PC-3 (cell line): ENCODE data around the gene CTRL. TPM values are rescaled to one million over a fixed set of nuclear protein-coding genes. Genes with fewer than 3 reads are reported as not detected.

Source experiments
- ATAC-seq: fragments of 200-7000 bp; cut with Tn5 transposase; 2 replicates; pipeline ENCODE4 v1.9.1; 2020; ENCODE audit warnings: mild to moderate bottlenecking, moderate library complexity
- BruUV-seq: library from RNA; stranded (reverse); fragments of 400-500 nt; replicated peaks from 2 replicates; lab custom pipeline; 2021; lab: Mats Ljungman, UMichigan
- CTCF ChIA-PET: fragments of 300-600 bp; sonication (Branson Sonifier 250); formaldehyde crosslinking; loops from one replicate; lab custom pipeline; 2022; ENCODE audit warnings: antibody characterized with exemption; lab: Charles Lee
- POLR2A ChIA-PET: fragments of 300-600 bp; sonication (Branson Sonifier 250); formaldehyde crosslinking; loops from one replicate; lab custom pipeline; 2022; ENCODE audit warnings: antibody characterized with exemption; ENCODE audit not compliant: unreplicated experiment; lab: Charles Lee
- DNase-seq: peaks from one replicate; pipeline ENCODE4 v3.0.0-alpha.2; 2015
- H2AFZ ChIP-seq: fragments of 300-600 bp; sonication (generic); 2 replicates; pipeline ENCODE4 v1.6.0; 2016; ENCODE audit warnings: antibody characterized with exemption, low read length
- H3F3A ChIP-seq: fragments of 300-600 bp; sonication (generic); one replicate; pipeline ENCODE4 v1.6.0; 2017; ENCODE audit warnings: antibody characterized with exemption, low read length, control low read depth, mild to moderate bottlenecking; ENCODE audit not compliant: unreplicated experiment
- H3K27ac ChIP-seq: fragments of 300-600 bp; sonication (generic); 2 replicates; pipeline ENCODE4 v1.5.1; 2016; ENCODE audit warnings: mild to moderate bottlenecking, low read length
- H3K27me3 ChIP-seq: fragments of 300-600 bp; sonication (generic); 2 replicates; pipeline ENCODE4 v1.6.1; 2016; ENCODE audit warnings: low read length, mixed read lengths
- H3K36me3 ChIP-seq: fragments of 300-600 bp; sonication (generic); 2 replicates; pipeline ENCODE4 v1.6.1; 2016; ENCODE audit warnings: low read depth, mixed run types, low read length, mixed read lengths
- H3K4me1 ChIP-seq: fragments of 300-600 bp; sonication (generic); 2 replicates; pipeline ENCODE4 v1.5.1; 2016; ENCODE audit warnings: low read length; ENCODE audit not compliant: insufficient read depth
- H3K4me2 ChIP-seq: fragments of 300-600 bp; sonication (generic); 2 replicates; pipeline ENCODE4 v1.6.0; 2016; ENCODE audit warnings: low read length
- H3K4me3 ChIP-seq: fragments of 300-600 bp; sonication (generic); 2 replicates; pipeline ENCODE4 v1.5.1; 2016; ENCODE audit warnings: mild to moderate bottlenecking, low read length, mixed read lengths
- H3K79me2 ChIP-seq: fragments of 300-600 bp; sonication (generic); 2 replicates; pipeline ENCODE4 v1.6.1; 2017; ENCODE audit warnings: low read length, mixed read lengths
- H3K9ac ChIP-seq: fragments of 300-600 bp; sonication (generic); 2 replicates; pipeline ENCODE4 v1.6.0; 2016; ENCODE audit warnings: mild to moderate bottlenecking, low read length
- H3K9me2 ChIP-seq: fragments of 300-600 bp; sonication (generic); replicated peaks from 2 replicates; pipeline ENCODE4 v1.6.1; 2016; ENCODE audit warnings: mixed run types, low read length, mixed read lengths
- H3K9me3 ChIP-seq: fragments of 300-600 bp; sonication (generic); 2 replicates; pipeline ENCODE4 v1.6.1; 2016; ENCODE audit warnings: low read length, mixed read lengths
- H4K20me1 ChIP-seq: fragments of 300-600 bp; sonication (generic); 2 replicates; pipeline ENCODE4 v1.6.1; 2016; ENCODE audit warnings: low read length, mixed read lengths
- CTCF ChIP-seq: fragments of 300-600 bp; sonication (generic); conservative IDR thresholded peaks from 2 replicates; pipeline ENCODE4 v1.5.1; 2017; ENCODE audit warnings: antibody characterized with exemption, low read depth, mild to moderate bottlenecking, low read length
- EZH2 ChIP-seq: fragments of 300-600 bp; sonication (generic); IDR thresholded peaks from one replicate; pipeline ENCODE4 v1.6.1; 2017; ENCODE audit warnings: antibody characterized with exemption, mild to moderate bottlenecking, low read length; ENCODE audit not compliant: unreplicated experiment
- EZH2phosphoT487 ChIP-seq: fragments of 300-600 bp; sonication (generic); IDR thresholded peaks from 2 replicates; pipeline ENCODE4 v1.6.1; 2018; ENCODE audit warnings: mild to moderate bottlenecking, antibody characterized with exemption, low read length, borderline replicate concordance
- intact Hi-C: fragments of 100-400 bp; cut with micrococcal nuclease; formaldehyde crosslinking; loops from 2 replicates; pipeline ENCODE4 v1.9.0; 2023
- total RNA-seq: library from RNA; depleted of rRNA; stranded (reverse); fragments of >200 nt; gene quantifications from 2 replicates; pipeline ENCODE4 v1.2.3, GENCODE V29; 2014

CTRL gene
- total RNA-seq, 1 experiment from 2014 or later = 1.6 TPM

- POLR2A ChIA-PET = no interaction called here
Observed at GRCh38 chr16:67914758-67915495, 16.7 kb downstream of the CTRL start.

GRCh38 chr16:67910158-67910557 lies 21.5 kb downstream of the CTRL start:
- Histone ChIP-seq H4K20me1 (no peaks in the 10 kb centered on the region), H3K9me3 (no peaks in the 10 kb centered on the region), H3K36me3 (no peaks in the 10 kb centered on the region), H3K9ac (no peak overlapping the region), H3K9me2 (no peaks in the 10 kb centered on the region), H3K4me3 (no peak overlapping the region), H3K4me2 (no peak overlapping the region), H3K4me1 (no peaks in the 10 kb centered on the region), H2AFZ (no peak overlapping the region), H3K27me3 (no peaks in the 10 kb centered on the region), H3K79me2 (no peaks in the 10 kb centered on the region), H3K27ac (no peak overlapping the region), H3F3A (no peaks in the 10 kb centered on the region)
- ChIA-PET CTCF (no interaction called here), POLR2A (no interaction called here)
- BruUV-seq = no TSS peak
- intact Hi-C loops = no loop called here
- ATAC-seq (no peak), DNase-seq (no peak)
- TF ChIP-seq EZH2phosphoT487 (no peak), CTCF (no peak), EZH2 (no peak)

More at GRCh38 chr16:67914758-67915495, 16.7 kb downstream of the CTRL start:
- H4K20me1 ChIP-seq = 0 out of 2 replicates have a peak, but pooled peaks cover 5% of the 10 kb centered on the region
- peaks cover 13% of the 10 kb centered on the region for H3K4me1 ChIP-seq
- H3K36me3 ChIP-seq = no peaks in the 10 kb centered on the region; the same call in 1 of the 2 replicates
- no peak overlapping the region for H2AFZ ChIP-seq
- H3K9me3 ChIP-seq = no peaks in the 10 kb centered on the region
- no peaks in the 10 kb centered on the region for H3K27me3 ChIP-seq
- H3F3A ChIP-seq = no peaks in the 10 kb centered on the region
- no peak overlapping the region for H3K9ac ChIP-seq
- no peak overlapping the region for H3K4me2 ChIP-seq
- ATAC-seq = no peak
- H3K27ac ChIP-seq = no peak overlapping the region
- TF ChIP-seq EZH2phosphoT487 (no peak), CTCF (no peak), EZH2 (no peak)
- intact Hi-C loops = no loop called here
- DNase-seq = no peak
- CTCF ChIA-PET = no interaction called here
- no TSS peak for BruUV-seq
- no peak overlapping the region for H3K4me3 ChIP-seq
- no peaks in the 10 kb centered on the region for H3K9me2 ChIP-seq
- H3K79me2 ChIP-seq = 0 out of 2 replicates have a peak, but pooled peaks cover 4% of the 10 kb centered on the region
